Karpas-422 (cell line): ENCODE data around the gene FAM3B. TPM values are rescaled to one million over a fixed set of nuclear protein-coding genes. Genes with fewer than 3 reads are reported as not detected.

ENCODE experiments used
- DNase-seq: peaks from one replicate; pipeline ENCODE4 v3.0.0-alpha.2; 2015
- H2AFZ ChIP-seq: fragments of 200-600 bp; sonication (generic); 2 replicates; pipeline ENCODE4 v1.6.1; 2014; ENCODE audit warnings: antibody characterized with exemption, low read length, mixed read lengths
- H3K27ac ChIP-seq: fragments of 200-600 bp; sonication (generic); 2 replicates; pipeline ENCODE4 v1.5.1; 2014; ENCODE audit warnings: mild to moderate bottlenecking, low read length, moderate library complexity
- H3K27me3 ChIP-seq: fragments of 200-600 bp; sonication (generic); 2 replicates; pipeline ENCODE4 v1.6.1; 2014; ENCODE audit warnings: low read length, mixed read lengths
- H3K36me3 ChIP-seq: fragments of 200-600 bp; sonication (generic); 2 replicates; pipeline ENCODE4 v1.6.1; 2014; ENCODE audit warnings: low read length, mixed read lengths; ENCODE audit not compliant: insufficient read depth
- H3K4me1 ChIP-seq: fragments of 200-600 bp; sonication (generic); 2 replicates; pipeline ENCODE4 v1.6.1; 2014; ENCODE audit warnings: mild to moderate bottlenecking, low read length, mixed read lengths
- H3K4me2 ChIP-seq: fragments of 200-600 bp; sonication (generic); 2 replicates; pipeline ENCODE4 v1.6.1; 2014; ENCODE audit warnings: low read length, low read depth, mild to moderate bottlenecking; ENCODE audit not compliant: poor library complexity, severe bottlenecking
- H3K4me3 ChIP-seq: fragments of 200-600 bp; sonication (generic); 2 replicates; pipeline ENCODE4 v1.5.1; 2014; ENCODE audit warnings: mild to moderate bottlenecking, antibody characterized with exemption, low read length, mixed read lengths
- H3K79me2 ChIP-seq: fragments of 200-600 bp; sonication (generic); 2 replicates; pipeline ENCODE4 v1.6.1; 2014; ENCODE audit warnings: mild to moderate bottlenecking, low read length, mixed read lengths
- H3K9ac ChIP-seq: fragments of 200-600 bp; sonication (generic); 2 replicates; pipeline ENCODE4 v1.6.0; 2014; ENCODE audit warnings: low read length
- H3K9me2 ChIP-seq: fragments of 200-600 bp; sonication (generic), shearing (Covaris generic); replicated peaks from 2 replicates; pipeline ENCODE4 v1.6.0; 2014; ENCODE audit warnings: mild to moderate bottlenecking, low read length, moderate library complexity; ENCODE audit not compliant: insufficient read depth
- H3K9me3 ChIP-seq: fragments of 300-700, 200-600 bp; sonication (generic); 2 replicates; pipeline ENCODE4 v1.6.1; 2014; ENCODE audit warnings: low read length, mixed read lengths
- H4K20me1 ChIP-seq: fragments of 200-600 bp; sonication (generic); 2 replicates; pipeline ENCODE4 v1.6.1; 2014; ENCODE audit warnings: mild to moderate bottlenecking, antibody characterized with exemption, low read length, low read depth; ENCODE audit not compliant: insufficient read depth
- total RNA-seq: library from RNA; depleted of rRNA; stranded (reverse); fragments of >200 nt; shearing (Covaris generic); gene quantifications from 2 replicates; pipeline ENCODE4 v1.2.3, GENCODE V29; 2014; ENCODE audit warnings: low replicate concordance

Gene FAM3B
- total RNA-seq, 1 experiment from 2014 or later, result not detected

GRCh38 chr21:41283211-41283818, 33.3 kb upstream of the FAM3B start:
- no peaks in the 10 kb centered on the region for H3K4me1 ChIP-seq
- H3K27me3 ChIP-seq, result no peaks in the 10 kb centered on the region; the same call in 1 of the 2 replicates
- no peak overlapping the region for H3K27ac ChIP-seq
- H4K20me1 ChIP-seq, result no peaks in the 10 kb centered on the region
- H3K4me2 ChIP-seq, result no peak overlapping the region
- H3K36me3 ChIP-seq, result no peaks in the 10 kb centered on the region
- no peaks in the 10 kb centered on the region for H3K9me3 ChIP-seq
- H3K79me2 ChIP-seq, result no peaks in the 10 kb centered on the region
- H2AFZ ChIP-seq, result no peak overlapping the region
- peak; percentile 88 for DNase-seq
- no peak overlapping the region for H3K9ac ChIP-seq
- no peak overlapping the region for H3K4me3 ChIP-seq
- H3K9me2 ChIP-seq, result no peaks in the 10 kb centered on the region

- no peak overlapping the region for H3K4me2 ChIP-seq
- H3K36me3 ChIP-seq, result no peaks in the 10 kb centered on the region
- no peaks in the 10 kb centered on the region for H3K79me2 ChIP-seq
- H3K4me3 ChIP-seq, result no peak overlapping the region
- H3K9ac ChIP-seq, result no peak overlapping the region
- DNase-seq, result no peak
- H3K27me3 ChIP-seq, result no peaks in the 10 kb centered on the region
- H2AFZ ChIP-seq, result no peak overlapping the region
- no peaks in the 10 kb centered on the region for H3K4me1 ChIP-seq
- H3K9me3 ChIP-seq, result no peaks in the 10 kb centered on the region
- H4K20me1 ChIP-seq, result no peaks in the 10 kb centered on the region
- H3K9me2 ChIP-seq, result no peaks in the 10 kb centered on the region
- H3K27ac ChIP-seq, result no peak overlapping the region
These were observed 27.2 kb upstream of the FAM3B start for GRCh38 chr21:41289431-41289830.

GRCh38 chr21:41290106-41290799, 26.3 kb upstream of the FAM3B start:
- no peaks in the 10 kb centered on the region for H3K36me3 ChIP-seq
- no peaks in the 10 kb centered on the region for H3K4me1 ChIP-seq
- H3K9me3 ChIP-seq, result no peaks in the 10 kb centered on the region
- H3K9me2 ChIP-seq, result no peaks in the 10 kb centered on the region
- H3K4me2 ChIP-seq, result no peak overlapping the region
- H3K27ac ChIP-seq, result no peak overlapping the region
- H3K27me3 ChIP-seq, result no peaks in the 10 kb centered on the region
- no peak for DNase-seq
- no peaks in the 10 kb centered on the region for H4K20me1 ChIP-seq
- H3K79me2 ChIP-seq, result no peaks in the 10 kb centered on the region
- H3K4me3 ChIP-seq, result no peak overlapping the region
- H2AFZ ChIP-seq, result no peak overlapping the region
- no peak overlapping the region for H3K9ac ChIP-seq

- H3K36me3 ChIP-seq, result no peaks in the 10 kb centered on the region
- H3K9me3 ChIP-seq, result no peaks in the 10 kb centered on the region
- H3K4me1 ChIP-seq, result no peaks in the 10 kb centered on the region
- H3K9me2 ChIP-seq, result no peaks in the 10 kb centered on the region
- H3K27me3 ChIP-seq, result no peaks in the 10 kb centered on the region
- H3K4me2 ChIP-seq, result no peak overlapping the region
- H3K79me2 ChIP-seq, result no peaks in the 10 kb centered on the region
- H3K4me3 ChIP-seq, result no peak overlapping the region
- no peak for DNase-seq
- H2AFZ ChIP-seq, result no peak overlapping the region
- H3K27ac ChIP-seq, result no peak overlapping the region
- no peaks in the 10 kb centered on the region for H4K20me1 ChIP-seq
- no peak overlapping the region for H3K9ac ChIP-seq
These were observed 21.9 kb upstream of the FAM3B start for GRCh38 chr21:41294548-41295231.

- Histone ChIP-seq H4K20me1 (no peaks in the 10 kb centered on the region), H3K36me3 (no peaks in the 10 kb centered on the region), H3K4me3 (no peak overlapping the region), H3K27ac (no peak overlapping the region), H3K79me2 (no peaks in the 10 kb centered on the region), H3K9me2 (no peaks in the 10 kb centered on the region), H3K9ac (no peak overlapping the region), H2AFZ (no peak overlapping the region), H3K4me1 (no peaks in the 10 kb centered on the region), H3K9me3 (no peaks in the 10 kb centered on the region), H3K27me3 (no peaks in the 10 kb centered on the region), H3K4me2 (no peak overlapping the region)
- DNase-seq, result no peak
These were observed 20.8 kb upstream of the FAM3B start for GRCh38 chr21:41295721-41296254.

GRCh38 chr21:41302976-41303375, 13.6 kb upstream of the FAM3B start:
- Histone ChIP-seq H3K27ac (no peak overlapping the region), H3K4me3 (no peak overlapping the region), H3K79me2 (no peaks in the 10 kb centered on the region), H2AFZ (no peak overlapping the region), H3K9ac (no peak overlapping the region), H3K27me3 (no peaks in the 10 kb centered on the region), H3K4me1 (no peaks in the 10 kb centered on the region), H3K9me2 (no peaks in the 10 kb centered on the region), H3K36me3 (no peaks in the 10 kb centered on the region), H3K9me3 (peaks cover 8% of the 10 kb centered on the region), H3K4me2 (no peak overlapping the region), H4K20me1 (no peaks in the 10 kb centered on the region)
- DNase-seq, result peak; percentile 58

- no peak overlapping the region for H2AFZ ChIP-seq
- H3K79me2 ChIP-seq, result no peaks in the 10 kb centered on the region
- H3K4me3 ChIP-seq, result no peak overlapping the region
- H3K9me2 ChIP-seq, result no peaks in the 10 kb centered on the region
- H4K20me1 ChIP-seq, result no peaks in the 10 kb centered on the region
- no peak overlapping the region for H3K4me2 ChIP-seq
- no peaks in the 10 kb centered on the region for H3K4me1 ChIP-seq
- H3K36me3 ChIP-seq, result no peaks in the 10 kb centered on the region
- no peaks in the 10 kb centered on the region for H3K27me3 ChIP-seq
- H3K9ac ChIP-seq, result no peak overlapping the region
- no peak for DNase-seq
- H3K9me3 ChIP-seq, result peaks cover 8% of the 10 kb centered on the region
- no peak overlapping the region for H3K27ac ChIP-seq
These were observed 12.4 kb upstream of the FAM3B start for GRCh38 chr21:41304068-41304720.

GRCh38 chr21:41307219-41307618, 9.4 kb upstream of the FAM3B start:
- no peaks in the 10 kb centered on the region for H4K20me1 ChIP-seq
- no peak overlapping the region for H3K4me2 ChIP-seq
- no peaks in the 10 kb centered on the region for H3K27me3 ChIP-seq
- no peaks in the 10 kb centered on the region for H3K36me3 ChIP-seq
- no peaks in the 10 kb centered on the region for H3K9me2 ChIP-seq
- H3K9ac ChIP-seq, result no peak overlapping the region
- H3K4me1 ChIP-seq, result no peaks in the 10 kb centered on the region
- no peak overlapping the region for H3K4me3 ChIP-seq
- peaks cover 8% of the 10 kb centered on the region for H3K9me3 ChIP-seq
- DNase-seq, result no peak
- no peak overlapping the region for H3K27ac ChIP-seq
- H3K79me2 ChIP-seq, result no peaks in the 10 kb centered on the region
- no peak overlapping the region for H2AFZ ChIP-seq
